Measurements from ENCODE around the gene RWDD3.
A peak's percentile ranks its signal among the peaks of the same experiment; 100 is the strongest.

Gene RWDD3

GRCh38 chr1:95230768-95231191, 3.2 kb upstream of the RWDD3 start:
- H3K56ac ChIP-seq (ENCODE audit: low read length): no peak overlapping the region
- H3K4me2 ChIP-seq (ENCODE audit: low read length): no peak overlapping the region
- H3K79me2 ChIP-seq (ENCODE audit: control insufficient read depth, insufficient read depth, low read length): no peaks in the 10 kb centered on the region
- no peak overlapping the region for H3K4ac ChIP-seq (ENCODE audit: low read depth, low read length)
- H3K27me3 ChIP-seq (ENCODE audit: insufficient read depth, low read length, poor library complexity): no peaks in the 10 kb centered on the region
- no peak overlapping the region for H2BK120ac ChIP-seq (ENCODE audit: low read depth, low read length)
- H2BK15ac ChIP-seq (replicated peaks; ENCODE audit: low read depth): no peak overlapping the region
- H4K8ac ChIP-seq (ENCODE audit: low read depth, low read length): no peak overlapping the region
- no peak overlapping the region for H3K27ac ChIP-seq (ENCODE audit: low read depth, low read length)
- no peaks in the 10 kb centered on the region for H3K79me1 ChIP-seq (ENCODE audit: low read length)
- H3K36me3 ChIP-seq (ENCODE audit: control insufficient read depth, insufficient read depth, low read length): no peaks in the 10 kb centered on the region
- no peak overlapping the region for H4K5ac ChIP-seq (ENCODE audit: low read length)
- no peak for DNase-seq
- H3K4me3 ChIP-seq (ENCODE audit: low read length): no peak overlapping the region
- no peaks in the 10 kb centered on the region for H3K4me1 ChIP-seq (ENCODE audit: control insufficient read depth, low read depth, low read length)
- WGBS (ENCODE audit: extremely low coverage, insufficient coverage, low lambda C conversion rate): no CpG with 5 or more reads among the region's 3 CpGs
- H3K23ac ChIP-seq (ENCODE audit: low read length): no peak overlapping the region
- H3K9ac ChIP-seq (ENCODE audit: low read length): no peak overlapping the region
- H3K18ac ChIP-seq (ENCODE audit: low read length): no peak overlapping the region
- no peak overlapping the region for H2BK5ac ChIP-seq (ENCODE audit: low read length)
- H2AK5ac ChIP-seq (ENCODE audit: low read length): no peak overlapping the region

GRCh38 chr1:95232646-95233318, 1.2 kb upstream of the RWDD3 start:
- Histone ChIP-seq H3K36me3 (ENCODE audit: control insufficient read depth, insufficient read depth, low read length) (no peaks in the 10 kb centered on the region), H3K27ac (ENCODE audit: low read depth, low read length) (no peak overlapping the region), H4K8ac (ENCODE audit: low read depth, low read length) (no peak overlapping the region), H3K27me3 (ENCODE audit: insufficient read depth, low read length, poor library complexity) (no peaks in the 10 kb centered on the region), H2BK5ac (ENCODE audit: low read length) (no peak overlapping the region), H3K23ac (ENCODE audit: low read length) (no peak overlapping the region), H4K5ac (ENCODE audit: low read length) (no peak overlapping the region), H2AK5ac (ENCODE audit: low read length) (no peak overlapping the region), H3K56ac (ENCODE audit: low read length) (peak overlapping the region; percentile 83), H3K4me1 (ENCODE audit: control insufficient read depth, low read depth, low read length) (peaks cover 7% of the 10 kb centered on the region), H3K79me2 (ENCODE audit: control insufficient read depth, insufficient read depth, low read length) (peaks cover 3% of the 10 kb centered on the region), H3K79me1 (ENCODE audit: low read length) (peaks cover 3% of the 10 kb centered on the region), H2BK15ac (replicated peaks; ENCODE audit: low read depth) (no peak overlapping the region), H3K9ac (ENCODE audit: low read length) (peak overlapping the region; percentile 59), H3K4ac (ENCODE audit: low read depth, low read length) (no peak overlapping the region), H3K4me3 (ENCODE audit: low read length) (no peak overlapping the region), H3K4me2 (ENCODE audit: low read length) (peak overlapping the region; percentile 61), H3K18ac (ENCODE audit: low read length) (no peak overlapping the region), H2BK120ac (ENCODE audit: low read depth, low read length) (no peak overlapping the region)
- peak; percentile 16 for DNase-seq
- no CpG with 5 or more reads among the region's 8 CpGs for WGBS (ENCODE audit: extremely low coverage, insufficient coverage, low lambda C conversion rate)

- Histone ChIP-seq H3K56ac (ENCODE audit: low read length) (peak overlapping the region; percentile 83), H3K4me2 (ENCODE audit: low read length) (peak overlapping the region; percentile 61), H3K18ac (ENCODE audit: low read length) (peak overlapping the region; percentile 75), H3K4me1 (ENCODE audit: control insufficient read depth, low read depth, low read length) (peaks cover 8% of the 10 kb centered on the region), H2AK5ac (ENCODE audit: low read length) (no peak overlapping the region), H3K79me2 (ENCODE audit: control insufficient read depth, insufficient read depth, low read length) (peaks cover 5% of the 10 kb centered on the region), H2BK15ac (replicated peaks; ENCODE audit: low read depth) (no peak overlapping the region), H4K5ac (ENCODE audit: low read length) (no peak overlapping the region), H3K23ac (ENCODE audit: low read length) (no peak overlapping the region), H4K8ac (ENCODE audit: low read depth, low read length) (no peak overlapping the region), H3K9ac (ENCODE audit: low read length) (peak overlapping the region; percentile 59), H2BK120ac (ENCODE audit: low read depth, low read length) (no peak overlapping the region), H3K4me3 (ENCODE audit: low read length) (peak overlapping the region; percentile 23), H2BK5ac (ENCODE audit: low read length) (no peak overlapping the region), H3K27ac (ENCODE audit: low read depth, low read length) (peak overlapping the region; percentile 81), H3K4ac (ENCODE audit: low read depth, low read length) (no peak overlapping the region), H3K36me3 (ENCODE audit: control insufficient read depth, insufficient read depth, low read length) (no peaks in the 10 kb centered on the region), H3K27me3 (ENCODE audit: insufficient read depth, low read length, poor library complexity) (no peaks in the 10 kb centered on the region), H3K79me1 (ENCODE audit: low read length) (peaks cover 5% of the 10 kb centered on the region)
- WGBS (ENCODE audit: extremely low coverage, insufficient coverage, low lambda C conversion rate): no CpG with 5 or more reads among the region's 14 CpGs
- peak; percentile 91 for DNase-seq
Observed at GRCh38 chr1:95233319-95233736, 682 bp upstream of the RWDD3 start.

GRCh38 chr1:95236784-95237575, 3.0 kb downstream of the RWDD3 start:
- H2BK120ac ChIP-seq (ENCODE audit: low read depth, low read length): no peak overlapping the region
- no peak overlapping the region for H2BK15ac ChIP-seq (replicated peaks; ENCODE audit: low read depth)
- no peak overlapping the region for H2BK5ac ChIP-seq (ENCODE audit: low read length)
- no peak overlapping the region for H3K27ac ChIP-seq (ENCODE audit: low read depth, low read length)
- no peak overlapping the region for H4K8ac ChIP-seq (ENCODE audit: low read depth, low read length)
- H3K9ac ChIP-seq (ENCODE audit: low read length): no peak overlapping the region
- no peak overlapping the region for H4K5ac ChIP-seq (ENCODE audit: low read length)
- peaks cover 8% of the 10 kb centered on the region for H3K4me1 ChIP-seq (ENCODE audit: control insufficient read depth, low read depth, low read length)
- no peak overlapping the region for H3K4me2 ChIP-seq (ENCODE audit: low read length)
- no peak overlapping the region for H3K18ac ChIP-seq (ENCODE audit: low read length)
- peak; percentile 71 for DNase-seq
- H3K56ac ChIP-seq (ENCODE audit: low read length): no peak overlapping the region
- H3K23ac ChIP-seq (ENCODE audit: low read length): no peak overlapping the region
- no peak overlapping the region for H3K4ac ChIP-seq (ENCODE audit: low read depth, low read length)
- H2AK5ac ChIP-seq (ENCODE audit: low read length): no peak overlapping the region
- H3K79me2 ChIP-seq (ENCODE audit: control insufficient read depth, insufficient read depth, low read length): peaks cover 5% of the 10 kb centered on the region
- peaks cover 10% of the 10 kb centered on the region for H3K79me1 ChIP-seq (ENCODE audit: low read length)
- peaks cover 1% of the 10 kb centered on the region for H3K36me3 ChIP-seq (ENCODE audit: control insufficient read depth, insufficient read depth, low read length)
- no CpG with 5 or more reads among the region's 2 CpGs for WGBS (ENCODE audit: extremely low coverage, insufficient coverage, low lambda C conversion rate)
- H3K4me3 ChIP-seq (ENCODE audit: low read length): no peak overlapping the region
- H3K27me3 ChIP-seq (ENCODE audit: insufficient read depth, low read length, poor library complexity): no peaks in the 10 kb centered on the region

- Histone ChIP-seq H3K79me2 (ENCODE audit: control insufficient read depth, insufficient read depth, low read length) (peaks cover 5% of the 10 kb centered on the region), H3K4me3 (ENCODE audit: low read length) (no peak overlapping the region), H2AK5ac (ENCODE audit: low read length) (no peak overlapping the region), H3K27me3 (ENCODE audit: insufficient read depth, low read length, poor library complexity) (no peaks in the 10 kb centered on the region), H2BK5ac (ENCODE audit: low read length) (no peak overlapping the region), H3K23ac (ENCODE audit: low read length) (no peak overlapping the region), H3K9ac (ENCODE audit: low read length) (no peak overlapping the region), H2BK15ac (replicated peaks; ENCODE audit: low read depth) (no peak overlapping the region), H3K4ac (ENCODE audit: low read depth, low read length) (no peak overlapping the region), H3K56ac (ENCODE audit: low read length) (no peak overlapping the region), H3K4me2 (ENCODE audit: low read length) (no peak overlapping the region), H4K8ac (ENCODE audit: low read depth, low read length) (no peak overlapping the region), H3K79me1 (ENCODE audit: low read length) (peaks cover 10% of the 10 kb centered on the region), H4K5ac (ENCODE audit: low read length) (no peak overlapping the region), H3K4me1 (ENCODE audit: control insufficient read depth, low read depth, low read length) (peaks cover 8% of the 10 kb centered on the region), H3K18ac (ENCODE audit: low read length) (no peak overlapping the region), H2BK120ac (ENCODE audit: low read depth, low read length) (no peak overlapping the region), H3K36me3 (ENCODE audit: control insufficient read depth, insufficient read depth, low read length) (peaks cover 1% of the 10 kb centered on the region), H3K27ac (ENCODE audit: low read depth, low read length) (no peak overlapping the region)
- DNase-seq: no peak
- WGBS (ENCODE audit: extremely low coverage, insufficient coverage, low lambda C conversion rate): no CpG with 5 or more reads among the region's 4 CpGs
Observed at GRCh38 chr1:95237981-95238703, 4.1 kb downstream of the RWDD3 start.

All from mesendoderm (in vitro differentiated cells).